HL-60 (cell line): ENCODE results near the gene YY1.

Experiments
- DNase-seq, 2 experiments: peaks; one replicate each; pipeline ENCODE4 v3.0.0-alpha.2; 2010 to 2020; ENCODE audit warnings: low read depth in 1 of 2, low spot score in 1 of 2
- H3K27ac ChIP-seq: fragments of 250-450 bp; sonication (Bioruptor Pico); replicated peaks from 2 replicates; pipeline ENCODE4 v1.5.1; 2020; ENCODE audit warnings: mild to moderate bottlenecking, moderate library complexity
- H3K27me3 ChIP-seq: fragments of 250-450 bp; sonication (Bioruptor Pico); 2 replicates; pipeline ENCODE4 v1.5.1; 2021; ENCODE audit warnings: mild to moderate bottlenecking, moderate library complexity; ENCODE audit not compliant: insufficient read depth, poor library complexity, severe bottlenecking
- H3K4me3 ChIP-seq: replicated peaks from 2 replicates; pipeline ENCODE4 v1.5.1; 2011; ENCODE audit warnings: mild to moderate bottlenecking, control low read depth, low read length; ENCODE audit not compliant: insufficient read depth
- CTCF ChIP-seq: IDR thresholded peaks from one replicate; pipeline ENCODE4 v1.5.1; 2011; ENCODE audit warnings: low read length, control low read depth, inconsistent platforms; ENCODE audit not compliant: insufficient read depth
- GABPA ChIP-seq: IDR thresholded peaks from 2 replicates; pipeline ENCODE4 v1.6.1; 2012; ENCODE audit warnings: low read depth
- POLR2AphosphoS5 ChIP-seq: IDR thresholded peaks from 2 replicates; pipeline ENCODE4 v1.6.1; 2012; ENCODE audit warnings: low read depth
- REST ChIP-seq: IDR thresholded peaks from 2 replicates; pipeline ENCODE4 v1.6.1; 2012; ENCODE audit warnings: low read depth; ENCODE audit not compliant: insufficient replicate concordance
- SPI1 ChIP-seq: IDR thresholded peaks from 2 replicates; pipeline ENCODE4 v1.6.1; 2012; ENCODE audit warnings: low read depth, mild to moderate bottlenecking, borderline replicate concordance

The YY1 gene

GRCh38 chr14:100314724-100315123 lies 75.8 kb downstream of the YY1 start:
- Histone ChIP-seq H3K27ac (no peak overlapping the region), H3K4me3 (no peak overlapping the region), H3K27me3 (no peaks in the 10 kb centered on the region)
- no peak for TF ChIP-seq REST
- no peak for TF ChIP-seq CTCF
- no peak for TF ChIP-seq POLR2AphosphoS5
- no peak for TF ChIP-seq SPI1
- TF ChIP-seq GABPA: no peak
- DNase-seq: no peak

- Histone ChIP-seq H3K27ac (no peak overlapping the region; the same call in 1 of the 2 replicates), H3K27me3 (no peaks in the 10 kb centered on the region), H3K4me3 (no peak overlapping the region)
- TF ChIP-seq POLR2AphosphoS5: no peak
- TF ChIP-seq CTCF: no peak
- TF ChIP-seq GABPA: no peak
- no peak for TF ChIP-seq REST
- no peak for TF ChIP-seq SPI1
- no peak for DNase-seq
Measured at GRCh38 chr14:100317389-100317788, 78.4 kb downstream of the YY1 start.

- Histone ChIP-seq H3K27ac (peak overlapping the region; percentile 39), H3K4me3 (peak overlapping the region; percentile 35), H3K27me3 (no peaks in the 10 kb centered on the region)
- TF ChIP-seq GABPA (no peak), POLR2AphosphoS5 (no peak), SPI1 (no peak), CTCF (peak; percentile 52), REST (no peak)
- peak in 1 of 2 experiments; percentile 68 for DNase-seq
Measured at GRCh38 chr14:100317912-100318808, 79.2 kb downstream of the YY1 start.
